ENCODE measurements around the gene RET. TPM values are rescaled to one million over a fixed set of nuclear protein-coding genes. Genes with fewer than 3 reads are reported as not detected.
A peak's percentile ranks its signal among the peaks of the same experiment; 100 is the strongest.

RET gene
- total RNA-seq, 1 experiment from 2014 or later = 0.06 TPM

DNA sequence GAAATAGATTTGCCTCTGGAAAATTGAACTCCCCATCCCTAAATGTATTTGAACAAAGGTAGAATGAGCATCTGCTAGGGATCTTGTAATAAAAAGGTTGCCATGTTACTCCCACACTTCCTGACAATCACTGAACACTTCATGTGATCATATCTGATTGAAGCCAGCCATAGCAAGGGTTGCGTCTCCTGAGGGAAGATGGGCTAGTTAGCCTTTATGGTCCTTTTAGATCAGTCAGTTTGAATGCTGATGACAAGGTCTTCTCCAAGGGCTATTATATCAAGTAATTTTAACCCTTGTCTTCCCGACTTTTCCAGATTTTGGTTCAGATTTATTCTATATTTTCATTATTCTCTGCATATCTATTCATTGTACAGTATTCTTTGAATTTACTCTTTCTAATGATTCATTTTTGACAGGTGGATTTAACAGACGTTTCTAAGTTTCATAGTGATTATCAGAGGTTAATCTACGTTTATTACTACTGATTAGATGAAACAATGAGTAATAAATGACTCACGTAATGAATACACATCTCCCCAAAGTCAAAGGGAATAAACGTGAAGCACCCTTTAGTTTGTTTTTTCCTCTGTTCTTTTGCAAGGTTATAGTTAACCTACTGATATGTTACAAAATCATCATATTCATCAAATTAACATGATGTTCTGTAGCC lies 89.5 kb downstream of the RET start:
- DNase-seq (ENCODE audit: low read depth) = no peak

GRCh38 chr10:43166880-43167497 lies 90.1 kb downstream of the RET start:
- no peak for DNase-seq (ENCODE audit: low read depth)

GRCh38 chr10:43167498-43167889 lies 90.6 kb downstream of the RET start:
- no peak for DNase-seq (ENCODE audit: low read depth)

GRCh38 chr10:43170491-43170890 lies 93.6 kb downstream of the RET start:
- peak; percentile 9 for DNase-seq (ENCODE audit: low read depth)

- DNase-seq (ENCODE audit: low read depth) = no peak
Measured at GRCh38 chr10:43172645-43173044, 95.8 kb downstream of the RET start.

GRCh38 chr10:43173120-43173519 lies 96.3 kb downstream of the RET start:
- no peak for DNase-seq (ENCODE audit: low read depth)

GRCh38 chr10:43174969-43175368 lies 98.1 kb downstream of the RET start:
- no peak for DNase-seq (ENCODE audit: low read depth)

- no peak for DNase-seq (ENCODE audit: low read depth)
Measured at GRCh38 chr10:43176271-43176670, 99.4 kb downstream of the RET start.

DNA sequence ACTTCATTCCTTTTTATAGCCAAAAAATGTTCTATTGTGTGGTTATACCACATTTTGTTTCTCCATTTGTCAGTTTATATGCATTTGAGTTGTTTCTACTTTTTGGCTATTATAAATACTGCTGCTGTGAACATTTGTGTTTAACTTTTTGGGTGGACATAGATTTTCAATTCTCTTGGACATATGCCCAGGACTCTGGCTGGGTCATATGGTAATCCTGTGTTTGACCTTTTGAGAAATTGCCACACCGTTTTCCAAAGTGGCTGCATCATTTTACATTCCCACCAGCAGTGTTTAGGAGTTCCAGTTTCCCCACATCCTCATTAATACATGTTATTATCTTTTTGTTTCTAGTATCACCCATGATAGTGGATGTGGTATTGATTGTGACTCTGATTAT lies 100.7 kb downstream of the RET start:
- DNase-seq (ENCODE audit: low read depth) = no peak

Other genes with a start within 250 kb of the RET start
- 2.0 and 3.0 TPM in 2 replicates for gene CSGALNACT2, start 61.4 kb downstream of the RET start, total RNA-seq (2014; rRNA removed; shearing (Covaris generic))
- gene RASGEF1A, start 190.0 kb downstream of the RET start, total RNA-seq (2014; rRNA removed; shearing (Covaris generic)) = not detected in 2 replicates